ENCODE data around the gene NHLH1. TPM values are rescaled to one million over a fixed set of nuclear protein-coding genes. Genes with fewer than 3 reads are reported as not detected.

Gene NHLH1
- total RNA-seq, 2 donors from 2014 or later = 0.14 TPM; not detected in 1

GRCh38 chr1:160367516-160367900 lies 637 bp downstream of the NHLH1 start:
- H3K4me1 ChIP-seq (ENCODE audit: control insufficient read depth in 1 of 2, low read depth in 2 of 2) = no peaks in the 10 kb centered on the region
- no peaks in the 10 kb centered on the region for H3K27me3 ChIP-seq (replicated peaks; ENCODE audit: insufficient read depth)
- H3K36me3 ChIP-seq = no peaks in the 10 kb centered on the region
- no peak for ATAC-seq (ENCODE audit: insufficient number of reproducible peaks, low FRiP score, low read depth)
- DNase-seq (ENCODE audit: low spot score) = no peak
- TF ChIP-seq CTCF (IDR thresholded peaks at IDR 0.05) = no peak
- H3K27ac ChIP-seq = no peak overlapping the region
- no peaks in the 10 kb centered on the region for H3K9me3 ChIP-seq
- no peak overlapping the region for H3K4me3 ChIP-seq

DNA sequence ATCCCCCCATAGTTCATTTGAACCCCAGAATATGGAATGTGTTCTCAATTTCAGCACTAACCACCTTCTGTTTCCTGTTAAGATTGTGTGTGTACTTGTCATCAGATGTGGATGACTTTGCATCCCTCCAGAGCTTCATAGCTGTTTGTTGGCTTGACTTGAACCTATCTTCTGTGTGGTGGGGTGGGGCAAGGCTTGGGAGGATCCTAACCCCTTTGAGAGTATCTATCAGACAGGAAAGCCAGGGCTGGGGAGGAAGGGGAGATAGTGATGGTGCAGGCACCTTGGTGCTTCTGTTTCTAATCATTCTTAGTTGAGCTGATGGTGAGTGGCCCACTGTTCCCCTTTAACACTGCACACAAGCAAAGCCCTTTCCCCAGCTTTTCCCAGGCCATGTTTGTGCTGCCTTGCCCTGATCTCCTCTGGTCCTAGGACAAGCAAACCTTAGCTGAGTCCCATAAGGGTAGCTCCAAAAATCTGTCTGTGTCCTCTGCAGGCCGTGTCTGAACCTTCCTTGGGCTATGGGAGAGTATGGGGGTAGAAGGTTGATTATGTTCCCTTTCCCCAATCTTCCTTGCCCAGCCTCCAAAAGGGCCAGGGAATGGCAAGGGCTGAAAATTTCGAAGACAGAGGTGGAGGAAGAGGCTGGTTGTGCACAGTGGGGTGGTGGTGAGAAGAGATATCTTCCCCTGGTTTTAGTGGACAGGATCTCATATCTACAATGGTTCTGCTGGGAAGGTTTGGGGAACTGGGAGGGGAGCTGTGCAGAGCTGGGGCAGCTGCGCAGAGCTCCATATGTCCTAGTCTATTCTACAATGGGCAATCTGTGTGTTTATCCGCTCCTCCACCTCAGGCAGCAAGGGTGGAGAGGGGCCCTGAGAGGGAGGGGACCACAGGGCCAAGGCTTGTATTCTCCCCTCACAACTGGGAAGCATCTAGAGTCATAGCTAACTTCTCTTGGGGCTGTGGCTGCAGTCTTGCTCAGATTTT lies 1.4 kb downstream of the NHLH1 start:
- no peaks in the 10 kb centered on the region for H3K36me3 ChIP-seq
- no peaks in the 10 kb centered on the region for H3K4me1 ChIP-seq (ENCODE audit: control insufficient read depth in 1 of 2, low read depth in 2 of 2)
- no peak for TF ChIP-seq CTCF (IDR thresholded peaks at IDR 0.05)
- H3K9me3 ChIP-seq = no peaks in the 10 kb centered on the region
- no peak for DNase-seq (ENCODE audit: low spot score)
- no peak overlapping the region for H3K27ac ChIP-seq
- no peak overlapping the region for H3K4me3 ChIP-seq
- no peak for ATAC-seq (ENCODE audit: insufficient number of reproducible peaks, low FRiP score, low read depth)
- no peaks in the 10 kb centered on the region for H3K27me3 ChIP-seq (replicated peaks; ENCODE audit: insufficient read depth)

- Histone ChIP-seq H3K36me3 (no peaks in the 10 kb centered on the region), H3K9me3 (no peaks in the 10 kb centered on the region), H3K27ac (no peak overlapping the region), H3K4me3 (no peak overlapping the region), H3K4me1 (ENCODE audit: control insufficient read depth in 1 of 2, low read depth in 2 of 2) (no peaks in the 10 kb centered on the region), H3K27me3 (replicated peaks; ENCODE audit: insufficient read depth) (no peaks in the 10 kb centered on the region)
- no peak for ATAC-seq (ENCODE audit: insufficient number of reproducible peaks, low FRiP score, low read depth)
- no peak for DNase-seq (ENCODE audit: low spot score)
- no peak for TF ChIP-seq CTCF (IDR thresholded peaks at IDR 0.05)
Measured at GRCh38 chr1:160369087-160369486, 2.2 kb downstream of the NHLH1 start.

GRCh38 chr1:160370561-160371345 lies 3.9 kb downstream of the NHLH1 start:
- no peak for DNase-seq (ENCODE audit: low spot score)
- Histone ChIP-seq H3K4me3 (no peak overlapping the region), H3K9me3 (no peaks in the 10 kb centered on the region), H3K27ac (no peak overlapping the region), H3K27me3 (replicated peaks; ENCODE audit: insufficient read depth) (no peaks in the 10 kb centered on the region), H3K4me1 (ENCODE audit: control insufficient read depth in 1 of 2, low read depth in 2 of 2) (no peaks in the 10 kb centered on the region), H3K36me3 (no peaks in the 10 kb centered on the region)
- no peak for TF ChIP-seq CTCF (IDR thresholded peaks at IDR 0.05)
- no peak for ATAC-seq (ENCODE audit: insufficient number of reproducible peaks, low FRiP score, low read depth)

DNA sequence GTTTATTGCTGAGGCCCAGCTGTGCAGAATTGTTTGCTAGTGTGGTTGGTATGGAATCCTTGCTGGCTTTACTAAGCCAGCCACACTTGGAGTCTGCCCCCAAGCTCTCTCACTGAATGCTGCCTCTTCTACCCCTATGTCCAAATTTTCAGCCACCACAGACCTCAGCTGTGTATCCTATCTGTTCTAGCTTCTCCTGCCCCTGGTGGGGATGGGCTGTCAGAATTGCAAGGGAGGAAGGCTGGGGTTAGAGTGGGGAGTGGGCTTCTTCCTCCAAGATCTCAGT lies 4.4 kb downstream of the NHLH1 start:
- ATAC-seq (ENCODE audit: insufficient number of reproducible peaks, low FRiP score, low read depth) (no peak), DNase-seq (ENCODE audit: low spot score) (no peak)
- no peak for TF ChIP-seq CTCF (IDR thresholded peaks at IDR 0.05)
- Histone ChIP-seq H3K27me3 (replicated peaks; ENCODE audit: insufficient read depth) (no peaks in the 10 kb centered on the region), H3K4me1 (ENCODE audit: control insufficient read depth in 1 of 2, low read depth in 2 of 2) (peaks cover 0 to 5% of the 10 kb centered on the region in 2 donors), H3K9me3 (no peaks in the 10 kb centered on the region), H3K4me3 (no peak overlapping the region), H3K27ac (no peak overlapping the region), H3K36me3 (no peaks in the 10 kb centered on the region)
